DMS53 (cell line): ENCODE measurements around the gene PTH1R.

Experiments
- DNase-seq: peaks from one replicate; lab custom pipeline; 2025; lab: John Stamatoyannopoulos, UW

PTH1R gene

GRCh38 chr3:46877406-46878125, at the start of gene PTH1R:
Gene PTH1R (plus strand): TSS chr3:46877721. CDS start chr3:46883560, 5,839 bp downstream.
- DNase-seq, result no peak

GRCh38 chr3:46829699-46830208, 47.8 kb upstream of the PTH1R start:
- no peak for DNase-seq

- DNase-seq, result no peak
Measured at GRCh38 chr3:46830801-46831200, 46.7 kb upstream of the PTH1R start.

- DNase-seq, result no peak
Measured at GRCh38 chr3:46831316-46831715, 46.2 kb upstream of the PTH1R start.

GRCh38 chr3:46831841-46832240, 45.7 kb upstream of the PTH1R start:
- no peak for DNase-seq

GRCh38 chr3:46833346-46834300, 43.9 kb upstream of the PTH1R start:
- DNase-seq, result no peak

GRCh38 chr3:46835054-46835453, 42.5 kb upstream of the PTH1R start:
- DNase-seq, result no peak

- no peak for DNase-seq
Measured at GRCh38 chr3:46835491-46835890, 42.0 kb upstream of the PTH1R start.

- no peak for DNase-seq
Measured at GRCh38 chr3:46838301-46838700, 39.2 kb upstream of the PTH1R start.

GRCh38 chr3:46840491-46840890, 37.0 kb upstream of the PTH1R start:
- DNase-seq, result no peak

GRCh38 chr3:46843508-46843907, 34.0 kb upstream of the PTH1R start:
- no peak for DNase-seq

- no peak for DNase-seq
Measured at GRCh38 chr3:46844397-46844796, 33.1 kb upstream of the PTH1R start.

GRCh38 chr3:46844881-46845312, 32.6 kb upstream of the PTH1R start:
- DNase-seq, result no peak

GRCh38 chr3:46845397-46845859, 32.1 kb upstream of the PTH1R start:
- peak; percentile 70 for DNase-seq

- DNase-seq, result peak; percentile 75
Measured at GRCh38 chr3:46845860-46846623, 31.5 kb upstream of the PTH1R start.

- DNase-seq, result no peak
Measured at GRCh38 chr3:46846624-46847542, 30.6 kb upstream of the PTH1R start.

- DNase-seq, result no peak
Measured at GRCh38 chr3:46847744-46848143, 29.8 kb upstream of the PTH1R start.

GRCh38 chr3:46848271-46849044, 29.1 kb upstream of the PTH1R start:
- DNase-seq, result peak; percentile 5

- DNase-seq, result no peak
Measured at GRCh38 chr3:46849045-46849631, 28.4 kb upstream of the PTH1R start.
